ENCODE results near the gene GAS7.
"Not testable (repeated sequence)": the region's sequence is repeated elsewhere in the genome, so short reads cannot be mapped to it uniquely, and the experiment has no call there.

Gene GAS7

DNA sequence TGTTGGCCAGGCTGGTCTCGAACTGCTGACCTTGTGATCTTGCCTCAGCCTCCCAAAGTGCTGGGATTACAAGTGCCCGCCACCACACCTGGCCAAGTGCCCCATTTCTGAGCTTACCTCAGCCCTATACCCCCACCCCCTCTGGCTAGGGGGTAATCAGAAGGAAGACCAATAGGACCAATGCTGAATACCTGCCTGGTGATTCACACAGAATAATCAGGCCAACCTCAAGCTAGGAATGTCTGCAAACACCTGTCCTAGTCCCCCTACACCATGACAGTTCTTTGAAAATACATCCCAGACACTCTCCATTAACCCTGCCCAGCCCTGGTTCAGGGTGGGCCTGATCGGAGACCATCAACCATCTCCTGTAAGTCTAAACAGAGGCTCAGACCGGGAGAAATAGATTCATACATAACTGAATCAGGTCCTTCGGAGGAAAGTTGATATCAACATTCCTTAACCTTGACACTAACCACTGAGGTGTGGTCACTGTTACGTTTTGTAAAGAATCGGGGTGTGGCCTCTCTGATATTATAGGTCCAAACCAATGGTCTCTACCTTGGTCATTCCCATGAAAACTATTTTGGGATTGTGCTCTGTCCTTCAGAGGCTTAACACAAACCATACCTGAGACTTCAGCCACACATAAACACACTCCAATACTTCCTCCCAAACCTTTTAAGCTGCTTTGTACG is 130.8 kb downstream of the GAS7 start:
- DNase-seq = no peak

- DNase-seq = no peak
These were observed 133.9 kb downstream of the GAS7 start for GRCh38 chr17:10064536-10064935.

DNA sequence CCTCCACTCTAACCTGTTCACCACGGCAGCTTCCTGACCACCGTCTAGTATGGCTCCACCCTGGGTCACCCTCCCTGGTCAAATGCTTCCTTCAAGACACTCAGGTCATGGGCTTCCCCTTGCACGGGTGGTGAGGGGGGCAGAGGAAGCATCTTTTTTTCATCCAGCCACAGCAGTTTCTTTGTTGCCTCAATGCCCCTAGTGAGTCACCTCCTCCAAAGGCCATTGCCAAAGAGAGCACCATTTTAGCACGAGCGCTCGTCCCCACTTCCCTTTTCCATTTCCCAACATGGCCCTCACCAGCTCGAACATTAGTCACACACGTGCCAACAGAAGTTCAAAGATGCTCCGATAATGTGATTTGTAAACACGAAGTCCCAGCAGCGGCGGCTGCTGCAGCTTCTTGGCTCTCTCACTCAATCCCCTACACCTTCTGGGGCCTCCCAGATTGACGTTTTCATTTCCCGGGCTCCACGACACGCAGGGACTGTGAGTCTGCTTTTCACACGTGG is 134.6 kb downstream of the GAS7 start:
- DNase-seq = no peak

- no peak for DNase-seq
These were observed 135.6 kb downstream of the GAS7 start for GRCh38 chr17:10062691-10063385.

DNA sequence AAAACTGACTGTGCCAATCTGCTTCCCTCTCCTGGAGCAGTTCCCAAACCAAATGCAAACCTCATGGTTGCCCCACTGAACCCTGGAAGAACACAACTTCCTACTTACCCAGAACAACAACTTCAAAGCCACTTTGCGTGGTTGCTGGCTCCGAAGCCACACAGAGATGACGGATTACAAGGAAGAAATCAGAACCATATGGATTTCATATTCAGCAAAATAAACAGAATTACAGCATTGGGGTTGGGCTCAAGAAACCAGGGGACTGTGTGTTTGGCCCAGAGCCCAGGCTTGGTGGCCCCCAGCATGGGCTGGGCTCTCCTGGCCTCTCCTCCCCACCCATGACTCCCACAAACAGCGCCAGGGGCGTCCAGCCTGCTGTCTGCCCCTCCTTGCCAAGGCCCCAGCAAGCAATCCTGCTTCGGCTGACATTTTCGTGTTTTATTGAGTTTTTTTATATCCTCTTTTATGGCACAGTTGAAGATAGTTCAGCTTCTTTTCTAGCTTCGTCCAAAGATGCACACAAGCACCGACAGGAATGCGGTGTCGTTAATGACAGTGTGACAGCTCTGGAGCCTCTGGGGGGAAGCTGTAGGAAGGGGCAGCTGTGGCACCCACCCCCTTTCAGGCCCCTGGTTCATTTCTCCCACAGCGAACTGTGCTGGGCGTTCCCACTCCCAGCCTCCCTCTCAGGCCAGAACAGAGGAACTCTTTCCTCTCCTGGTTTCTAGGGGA is 137.1 kb downstream of the GAS7 start:
- no peak for DNase-seq

GRCh38 chr17:10060526-10060925 is 137.9 kb downstream of the GAS7 start:
- no peak for DNase-seq

- no peak for DNase-seq
These were observed 138.7 kb downstream of the GAS7 start for GRCh38 chr17:10059684-10060211.

GRCh38 chr17:10058921-10059683 is 139.3 kb downstream of the GAS7 start:
- DNase-seq = no peak

DNA sequence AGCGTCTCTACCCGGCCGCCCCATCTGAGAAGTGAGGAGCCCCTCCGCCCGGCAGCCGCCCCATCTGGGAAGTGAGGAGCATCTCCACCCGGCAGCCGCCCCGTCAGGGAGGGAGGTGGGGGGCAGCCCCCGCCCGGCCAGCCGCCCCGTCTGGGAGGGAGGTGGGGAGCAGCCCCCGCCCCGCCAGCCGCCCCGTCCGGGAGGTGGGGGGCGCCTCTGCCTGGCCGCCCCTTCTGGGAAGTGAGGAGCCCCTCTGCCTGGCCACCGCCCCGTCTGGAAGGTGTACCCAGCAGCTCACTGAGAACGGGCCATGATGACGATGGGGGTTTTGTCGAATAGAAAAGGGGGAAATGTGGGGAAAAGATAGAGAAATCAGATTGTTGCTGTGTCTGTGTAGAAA is 140.9 kb downstream of the GAS7 start:
- not testable (repeated sequence) for DNase-seq

GRCh38 chr17:10055262-10055975 is 143.0 kb downstream of the GAS7 start:
- no peak for DNase-seq

GRCh38 chr17:10053782-10054540 is 144.4 kb downstream of the GAS7 start:
- no peak for DNase-seq

DNA sequence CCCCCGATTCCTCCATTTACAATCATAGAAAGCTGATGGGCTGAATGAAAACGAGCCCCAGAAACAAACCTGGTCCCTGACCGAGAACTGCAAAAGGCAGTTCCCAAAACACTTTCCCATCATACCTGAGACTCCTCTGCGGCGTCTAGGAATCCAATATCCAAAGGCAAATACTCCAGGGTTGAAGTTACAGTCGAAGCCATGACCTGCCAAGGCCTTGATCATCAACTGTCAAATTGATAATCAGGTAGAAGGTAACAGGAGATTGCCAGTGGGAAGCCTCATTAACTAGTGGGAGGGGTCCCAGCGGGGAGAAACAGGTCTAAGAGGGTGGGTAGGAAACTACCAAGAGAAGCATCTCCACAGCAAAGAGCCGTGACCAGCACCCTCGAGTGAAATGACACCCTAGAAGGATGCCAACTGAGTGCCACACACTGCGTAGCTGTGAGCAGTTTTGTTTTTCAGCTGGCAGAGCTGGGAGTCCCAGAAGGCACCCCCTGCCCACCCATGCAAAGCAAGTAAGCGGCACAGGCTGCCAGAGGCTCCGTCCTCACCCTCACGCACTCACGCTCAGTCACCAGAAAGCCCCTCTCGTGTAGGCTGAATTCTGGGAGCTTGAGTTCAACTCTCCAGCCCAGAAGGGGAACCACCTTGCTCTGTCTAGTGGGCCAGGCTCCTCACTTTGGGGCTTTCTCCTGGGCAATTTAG is 146.1 kb downstream of the GAS7 start:
- no peak for DNase-seq

- no peak for DNase-seq
These were observed 147.3 kb downstream of the GAS7 start for GRCh38 chr17:10051112-10051511.

GRCh38 chr17:10050597-10051101 is 147.8 kb downstream of the GAS7 start:
- no peak for DNase-seq

DNA sequence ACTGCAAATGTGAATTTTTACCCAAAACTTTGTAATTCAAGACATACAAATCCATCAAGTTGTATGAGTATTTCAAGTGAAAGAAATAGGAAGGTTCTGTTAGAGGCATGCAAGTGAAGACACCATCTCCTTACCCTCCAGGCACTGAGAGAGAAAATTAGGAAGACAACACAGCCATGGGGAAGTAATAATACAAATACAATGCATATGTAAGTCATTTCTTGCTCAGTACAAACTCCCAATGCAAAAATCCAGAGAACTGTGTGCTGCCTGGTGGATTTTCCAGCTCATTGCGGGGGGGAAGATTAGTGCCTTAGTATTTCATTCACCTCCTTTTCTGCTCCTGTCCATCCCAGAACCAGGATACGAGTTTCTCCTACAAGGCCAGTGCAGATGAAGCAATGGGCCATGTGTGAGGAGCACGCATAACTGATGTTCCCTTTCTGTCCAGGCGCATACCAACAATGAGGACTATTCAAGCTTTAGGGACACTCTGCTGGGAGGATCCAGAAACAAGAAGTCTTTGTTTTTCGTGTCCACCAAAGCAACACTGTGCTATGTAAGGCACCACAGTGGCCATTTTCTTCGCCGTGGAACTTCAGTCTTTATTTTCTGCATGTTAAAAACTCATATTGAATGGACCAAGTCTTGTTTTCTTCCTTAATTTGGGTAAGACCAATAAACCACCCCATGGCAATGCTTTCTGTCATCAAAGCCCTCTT is 149.6 kb downstream of the GAS7 start:
- no peak for DNase-seq

GRCh38 chr17:10046786-10047785 is 151.3 kb downstream of the GAS7 start:
- no peak for DNase-seq

GRCh38 chr17:10045871-10046658 is 152.3 kb downstream of the GAS7 start:
- no peak for DNase-seq
